Astrocyte (in vitro differentiated cells and primary cell): ENCODE data around the gene ZNF316.

Experiments
- CTCF ChIP-seq: IDR thresholded peaks from 2 replicates; pipeline ENCODE4 v1.5.1; 2011; ENCODE audit warnings: low read depth, mild to moderate bottlenecking, inconsistent platforms, low read length, moderate library complexity; ENCODE audit not compliant: insufficient read depth
- EZH2 ChIP-seq: IDR thresholded peaks from 2 replicates; pipeline ENCODE4 v1.6.1; 2012; ENCODE audit warnings: mild to moderate bottlenecking, low read length, inconsistent platforms; ENCODE audit not compliant: insufficient read depth

GRCh38 chr7:6612819-6613218, 24.3 kb upstream of the ZNF316 start:
- TF ChIP-seq CTCF = no peak
- no peak for TF ChIP-seq EZH2
